ENCODE measurements around the gene MICAL1. TPM values are rescaled to one million over a fixed set of nuclear protein-coding genes. Genes with fewer than 3 reads are reported as not detected.

The MICAL1 gene
- total RNA-seq, 1 experiment from 2014 or later = 10.8 TPM

DNA sequence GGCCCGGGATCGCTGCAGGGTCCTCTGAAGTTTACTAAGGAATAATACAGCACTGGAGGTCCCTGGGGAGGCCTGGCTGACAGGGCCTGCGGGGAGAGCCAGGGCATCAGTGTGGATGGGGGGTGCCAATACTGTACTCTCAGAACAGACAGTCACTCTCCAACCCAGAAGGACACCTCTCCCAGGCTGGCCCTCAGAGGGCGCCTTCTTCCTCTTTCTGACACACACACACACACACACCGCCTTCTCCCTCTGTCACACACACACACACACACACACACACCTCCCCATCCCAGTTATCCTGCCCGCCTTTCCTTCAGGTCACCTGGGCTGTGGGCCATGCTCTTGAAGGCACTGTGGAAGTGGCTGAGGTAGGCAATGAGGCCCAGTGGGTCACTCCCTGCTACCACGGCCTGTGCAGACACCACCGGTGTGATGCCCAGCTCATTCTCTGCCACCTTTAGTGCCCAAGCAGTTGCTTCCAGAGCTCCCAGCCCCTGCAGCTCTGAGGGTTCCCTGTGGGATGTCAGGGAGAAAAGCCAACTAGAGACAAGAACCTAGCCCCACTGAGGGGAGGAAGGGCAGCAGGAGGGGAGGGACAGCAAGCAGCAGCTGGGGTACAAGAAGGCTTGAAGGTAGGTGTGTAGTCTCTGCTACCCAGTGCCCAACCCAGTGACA lies 7.6 kb downstream of the MICAL1 start:
- Histone ChIP-seq H3K79me2 (ENCODE audit: low read depth) (no peaks in the 10 kb centered on the region), H4K20me1 (ENCODE audit: insufficient read depth) (no peaks in the 10 kb centered on the region), H3K4me2 (no peak overlapping the region), H2AFZ (no peak overlapping the region), H3K27ac (no peak overlapping the region), H3K9me3 (ENCODE audit: insufficient read depth, low read depth) (no peaks in the 10 kb centered on the region), H3K4me3 (no peak overlapping the region), H3K9me2 (ENCODE audit: insufficient read depth) (no peaks in the 10 kb centered on the region), H3K4me1 (replicated peaks; ENCODE audit: insufficient read depth) (no peaks in the 10 kb centered on the region), H3F3A (ENCODE audit: insufficient read depth, low read depth) (peaks cover 15% of the 10 kb centered on the region; the same call in 1 of the 2 replicates), H3K27me3 (ENCODE audit: insufficient read depth, low read depth) (no peaks in the 10 kb centered on the region), H3K36me3 (ENCODE audit: low read depth) (0 out of 2 replicates have a peak, but pooled peaks cover 3% of the 10 kb centered on the region)
- ChIA-PET CTCF (no interaction called here), POLR2A (ENCODE audit: unreplicated experiment) (no interaction called here)
- TF ChIP-seq, protein P1, sequence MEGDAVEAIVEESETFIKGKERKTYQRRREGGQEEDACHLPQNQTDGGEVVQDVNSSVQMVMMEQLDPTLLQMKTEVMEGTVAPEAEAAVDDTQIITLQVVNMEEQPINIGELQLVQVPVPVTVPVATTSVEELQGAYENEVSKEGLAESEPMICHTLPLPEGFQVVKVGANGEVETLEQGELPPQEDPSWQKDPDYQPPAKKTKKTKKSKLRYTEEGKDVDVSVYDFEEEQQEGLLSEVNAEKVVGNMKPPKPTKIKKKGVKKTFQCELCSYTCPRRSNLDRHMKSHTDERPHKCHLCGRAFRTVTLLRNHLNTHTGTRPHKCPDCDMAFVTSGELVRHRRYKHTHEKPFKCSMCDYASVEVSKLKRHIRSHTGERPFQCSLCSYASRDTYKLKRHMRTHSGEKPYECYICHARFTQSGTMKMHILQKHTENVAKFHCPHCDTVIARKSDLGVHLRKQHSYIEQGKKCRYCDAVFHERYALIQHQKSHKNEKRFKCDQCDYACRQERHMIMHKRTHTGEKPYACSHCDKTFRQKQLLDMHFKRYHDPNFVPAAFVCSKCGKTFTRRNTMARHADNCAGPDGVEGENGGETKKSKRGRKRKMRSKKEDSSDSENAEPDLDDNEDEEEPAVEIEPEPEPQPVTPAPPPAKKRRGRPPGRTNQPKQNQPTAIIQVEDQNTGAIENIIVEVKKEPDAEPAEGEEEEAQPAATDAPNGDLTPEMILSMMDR (conservative IDR thresholded peaks at IDR 0.05) = no peak
- TF ChIP-seq EZH2 (IDR thresholded peaks at IDR 0.05; ENCODE audit: low read depth) = no peak
- no TSS peak for BruUV-seq (replicated peaks)
- no peak for DNase-seq
- intact Hi-C loops (cut with micrococcal nuclease; ENCODE audit: unreplicated experiment) = no loop called here

DNA sequence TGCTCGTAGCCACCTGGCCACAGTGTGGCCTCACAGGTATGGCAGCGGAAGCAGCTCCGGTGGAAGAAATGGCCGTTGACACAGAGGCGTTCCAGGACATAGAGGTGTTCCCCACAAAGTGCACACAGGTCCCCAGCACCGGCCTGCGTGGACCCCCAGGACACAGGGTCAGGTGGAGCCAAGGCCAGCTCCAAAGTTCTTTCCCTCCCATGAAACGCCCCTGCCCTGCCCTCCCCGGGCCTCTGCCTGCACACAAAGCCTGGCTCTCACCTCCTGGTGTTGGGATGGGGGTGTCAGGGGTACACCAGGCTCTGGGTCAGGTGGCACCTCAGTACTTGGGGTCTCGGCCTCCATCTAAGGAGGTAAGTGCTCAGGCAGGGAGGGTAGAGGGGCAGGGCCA lies 8.5 kb downstream of the MICAL1 start:
- POLR2A ChIA-PET (ENCODE audit: unreplicated experiment) = no interaction called here

GRCh38 chr6:109446541-109446940 lies 9.0 kb downstream of the MICAL1 start:
- BruUV-seq (replicated peaks) = no TSS peak
- intact Hi-C loops (cut with micrococcal nuclease; ENCODE audit: unreplicated experiment) = no loop called here
- CTCF ChIA-PET = no interaction called here

More for the DNA sequence above, 8.5 kb downstream of the MICAL1 start:
- 0 out of 2 replicates have a peak, but pooled peaks cover 3% of the 10 kb centered on the region for H3K36me3 ChIP-seq (ENCODE audit: low read depth)
- H3K27me3 ChIP-seq (ENCODE audit: insufficient read depth, low read depth) = no peaks in the 10 kb centered on the region
- no peak overlapping the region for H3K27ac ChIP-seq
- H3F3A ChIP-seq (ENCODE audit: insufficient read depth, low read depth) = peaks cover 11% of the 10 kb centered on the region; the same call in 1 of the 2 replicates
- no peak overlapping the region for H3K4me2 ChIP-seq
- H4K20me1 ChIP-seq (ENCODE audit: insufficient read depth) = no peaks in the 10 kb centered on the region
- H3K79me2 ChIP-seq (ENCODE audit: low read depth) = peaks cover 4% of the 10 kb centered on the region; the same call in 1 of the 2 replicates
- BruUV-seq (replicated peaks) = no TSS peak
- TF ChIP-seq, protein P1 (conservative IDR thresholded peaks at IDR 0.05) = no peak
- TF ChIP-seq EZH2 (IDR thresholded peaks at IDR 0.05; ENCODE audit: low read depth) = no peak
- H2AFZ ChIP-seq = no peak overlapping the region
- 0 out of 2 replicates have a peak, but pooled peaks cover under 1% of the 10 kb centered on the region for H3K4me1 ChIP-seq (replicated peaks; ENCODE audit: insufficient read depth)
- CTCF ChIA-PET = no interaction called here
- no peak for DNase-seq
- no peaks in the 10 kb centered on the region for H3K9me3 ChIP-seq (ENCODE audit: insufficient read depth, low read depth)
- intact Hi-C loops (cut with micrococcal nuclease; ENCODE audit: unreplicated experiment) = no loop called here
- H3K4me3 ChIP-seq = no peak overlapping the region
- no peaks in the 10 kb centered on the region for H3K9me2 ChIP-seq (ENCODE audit: insufficient read depth)

More at GRCh38 chr6:109446541-109446940, 9.0 kb downstream of the MICAL1 start:
- POLR2A ChIA-PET (ENCODE audit: unreplicated experiment) = interaction anchor here (0.6 kb wide), 1 partner anchor 245 kb away, joined by 5 read pairs; no protein-coding TSS in a partner anchor
- Histone ChIP-seq H3K36me3 (ENCODE audit: low read depth) (0 out of 2 replicates have a peak, but pooled peaks cover 3% of the 10 kb centered on the region), H3K27ac (no peak overlapping the region), H3K4me3 (no peak overlapping the region), H3K27me3 (ENCODE audit: insufficient read depth, low read depth) (no peaks in the 10 kb centered on the region), H3K79me2 (ENCODE audit: low read depth) (peaks cover 10% of the 10 kb centered on the region), H3K9me2 (ENCODE audit: insufficient read depth) (no peaks in the 10 kb centered on the region), H3K4me1 (replicated peaks; ENCODE audit: insufficient read depth) (peaks cover 6% of the 10 kb centered on the region), H3K4me2 (no peak overlapping the region), H4K20me1 (ENCODE audit: insufficient read depth) (no peaks in the 10 kb centered on the region), H3K9me3 (ENCODE audit: insufficient read depth, low read depth) (no peaks in the 10 kb centered on the region), H2AFZ (no peak overlapping the region), H3F3A (ENCODE audit: insufficient read depth, low read depth) (peaks cover 8% of the 10 kb centered on the region; the same call in 1 of the 2 replicates)
- DNase-seq = no peak
- TF ChIP-seq, protein P1 (conservative IDR thresholded peaks at IDR 0.05) = no peak
- TF ChIP-seq EZH2 (IDR thresholded peaks at IDR 0.05; ENCODE audit: low read depth) = no peak

Measured in PC-9 (cell line).